K562 (cell line): Measurements from ENCODE around the gene CHML. TPM values are rescaled to one million over a fixed set of nuclear protein-coding genes. Genes with fewer than 3 reads are reported as not detected.

Experiments
- ATF3 ChIP-seq, 2 experiments: fragments of 450-650 bp in 1 of 2; sonication (generic) in 1 of 2; formaldehyde crosslinking in 1 of 2; IDR thresholded peaks in 1 of 2; conservative IDR thresholded peaks in 1 of 2; 2 replicates each; pipeline versions ENCODE4 v1.6.1 to v1.8.1; 2016 to 2023; ENCODE audit warnings: mild to moderate bottlenecking in 2 of 2, moderate library complexity in 2 of 2, inconsistent platforms in 1 of 2, missing genetic modification reagents in 1 of 2
- BCOR ChIP-seq: fragments of 450-650 bp; IDR thresholded peaks from 2 replicates; pipeline ENCODE4 v1.6.1; 2016
- C11orf30 ChIP-seq: fragments of 450-650 bp; IDR thresholded peaks from 2 replicates; pipeline ENCODE4 v1.6.1; 2016; ENCODE audit warnings: low read depth, mild to moderate bottlenecking
- CBX1 ChIP-seq: sonication (generic); IDR thresholded peaks from 2 replicates; pipeline ENCODE4 v1.6.1; 2016; ENCODE audit warnings: antibody characterized with exemption, low read depth, mild to moderate bottlenecking
- CHD4 ChIP-seq: fragments of 200-600 bp; sonication (generic); IDR thresholded peaks from 3 replicates; pipeline ENCODE4 v1.6.1; 2012; ENCODE audit warnings: low read depth, mild to moderate bottlenecking, mixed read lengths, low read length, inconsistent platforms; ENCODE audit not compliant: insufficient read depth, insufficient replicate concordance, poor library complexity, severe bottlenecking
- FOSL1 ChIP-seq: fragments of 200-800 bp; sonication (Bioruptor generic); conservative IDR thresholded peaks from 2 replicates; pipeline ENCODE4 v1.6.1; 2016; ENCODE audit warnings: missing genetic modification characterization, missing compliant biosample characterization
- JUND ChIP-seq, 2 experiments: IDR thresholded peaks; 2 replicates in 1 of 2; 3 replicates in 1 of 2; pipeline ENCODE4 v1.6.1; 2011; ENCODE audit warnings: borderline replicate concordance in 2 of 2, low read depth in 2 of 2, low read length in 2 of 2, improper control_type of control experiment in 1 of 2, missing biosample characterization in 1 of 2, missing genetic modification characterization in 1 of 2, missing genetic modification reagents in 1 of 2
- KLF1 ChIP-seq: fragments of 450-650 bp; IDR thresholded peaks from 2 replicates; pipeline ENCODE4 v1.6.1; 2016; ENCODE audit warnings: missing genetic modification characterization, missing compliant biosample characterization
- NFE2 ChIP-seq: IDR thresholded peaks from 2 replicates; pipeline ENCODE4 v1.6.1; 2014; ENCODE audit warnings: antibody characterized with exemption, low read depth
- RBM25 ChIP-seq: fragments of 200-400 bp; formaldehyde crosslinking; IDR thresholded peaks from 2 replicates; pipeline ENCODE4 v1.6.1; 2018; ENCODE audit warnings: low read length, low read depth, moderate library complexity; ENCODE audit not compliant: severe bottlenecking
- SMARCA5 ChIP-seq: fragments of 450-650 bp; IDR thresholded peaks from 2 replicates; pipeline ENCODE4 v1.6.1; 2016
- ZNF318 ChIP-seq, 2 experiments: fragments of 450-650 bp; IDR thresholded peaks; 2 replicates each; pipeline ENCODE4 v1.6.1; 2016; ENCODE audit warnings: mild to moderate bottlenecking in 2 of 2, borderline replicate concordance in 1 of 2, low read depth in 1 of 2, moderate library complexity in 1 of 2
- ZNF395 ChIP-seq: fragments of 200-800 bp; sonication (Bioruptor generic); IDR thresholded peaks from 2 replicates; pipeline ENCODE4 v1.6.1; 2017; ENCODE audit warnings: missing genetic modification characterization, missing compliant biosample characterization
- ZNF668 ChIP-seq: fragments of 250-450 bp; sonication (Bioruptor Pico); IDR thresholded peaks from 2 replicates; pipeline ENCODE4 v1.8.0; 2022; ENCODE audit warnings: mild to moderate bottlenecking, inconsistent platforms
- polyA plus RNA-seq, 8 experiments: library from polyadenylated mRNA; depleted of rRNA in 4 of 8; stranded (reverse) in 5 of 8; unstranded in 3 of 8; fragments of >200 nt; fragmentation: Nextera tagmentation in 2 of 8; fragmentation: Illumina TruSeq in 1 of 8; extraction: Ambion mirVana in 2 of 8; extraction: Trizol in 1 of 8; gene quantifications; 2 replicates each; pipeline versions ENCODE4 v1.2.1 to v1.2.3, GENCODE V29; 2011 to 2014; ENCODE audit warnings: inconsistent platforms in 1 of 8, missing spikeins in 1 of 8
- total RNA-seq, 7 experiments: library from RNA; depleted of rRNA in 6 of 7; stranded (reverse); fragments of >200 nt in 6 of 7; fragmentation: Illumina TruSeq in 2 of 7; extraction: Trizol in 2 of 7; gene quantifications; 2 replicates each; pipeline versions ENCODE4 v1.2.1 to v1.2.3, GENCODE V29; 2011 to 2021; ENCODE audit warnings: low replicate concordance in 1 of 7

Gene CHML
- total and polyA plus RNA-seq, 9 of the 15 experiments (the other 6 are each of a cell fraction or from before 2014, with no cell fraction given): 13.0 to 88.3 (median 62.8) TPM

- TF ChIP-seq ZNF318 (IDR thresholded peaks at IDR 0.05; ENCODE audit: borderline replicate concordance in 1 of 2, low read depth in 1 of 2) (0 out of 4 replicates have a peak, but pooled peaks of 1 of the 2 experiments have one; percentile 22), JUND (IDR thresholded peaks at IDR 0.05; ENCODE audit: borderline replicate concordance, low read depth, low read length) (peak; percentile 70; the same call in 1 of the 2 replicates), JUND (tag; IDR thresholded peaks at IDR 0.05; ENCODE audit: borderline replicate concordance, low read depth, low read length) (peak; percentile 48; the same call in 2 of the 3 replicates), CHD4 (peak; percentile 51), KLF1 (no peak), ZNF395 (no peak; the same call in 1 of the 2 replicates), FOSL1 (tag) (peak; percentile 73), NFE2 (peak; percentile 39; the same call in 1 of the 2 replicates), ZNF668 (CRISPR knock-in tag) (0 out of 2 replicates have a peak, but pooled peaks have one; percentile 15), CBX1 (no peak), SMARCA5 (0 out of 2 replicates have a peak, but pooled peaks have one; percentile 66), RBM25 (peak; percentile 96), ATF3 (IDR thresholded peaks at IDR 0.05) (peak; percentile 93), ATF3 (CRISPR knock-in tag; conservative IDR thresholded peaks at IDR 0.05) (no peak), BCOR (peak; percentile 73), C11orf30 (peak; percentile 52; the same call in 1 of the 2 replicates)
Observed at GRCh38 chr1:241612533-241613477, 27.4 kb downstream of the CHML start (continued).
